HPDE6-E6E7 (cell line): Measurements from ENCODE around the gene TNFAIP3.
"Not testable (repeated sequence)": the region's sequence is repeated elsewhere in the genome, so short reads cannot be mapped to it uniquely, and the experiment has no call there.

Experiments
- DNase-seq: peaks from one replicate; pipeline ENCODE4 v3.0.0; 2011; ENCODE audit warnings: missing footprints; ENCODE audit errors: extremely low spot score

The TNFAIP3 gene

GRCh38 chr6:137878029-137878428 lies 11.0 kb downstream of the TNFAIP3 start:
- no peak for DNase-seq

- no peak for DNase-seq
Measured at GRCh38 chr6:137878486-137879285, 11.6 kb downstream of the TNFAIP3 start.

GRCh38 chr6:137879299-137879698 lies 12.2 kb downstream of the TNFAIP3 start:
- no peak for DNase-seq

- no peak for DNase-seq
Measured at GRCh38 chr6:137879885-137880745, 13.1 kb downstream of the TNFAIP3 start.

GRCh38 chr6:137880746-137881521 lies 13.9 kb downstream of the TNFAIP3 start:
- no peak for DNase-seq

GRCh38 chr6:137881522-137881886 lies 14.4 kb downstream of the TNFAIP3 start:
- no peak for DNase-seq

- no peak for DNase-seq
Measured at GRCh38 chr6:137882225-137882961, 15.3 kb downstream of the TNFAIP3 start.

GRCh38 chr6:137883400-137884148 lies 16.5 kb downstream of the TNFAIP3 start:
- no peak for DNase-seq

- DNase-seq, result no peak
Measured at GRCh38 chr6:137884149-137884909, 17.3 kb downstream of the TNFAIP3 start.

GRCh38 chr6:137884910-137885229 lies 17.8 kb downstream of the TNFAIP3 start:
- DNase-seq, result not testable (repeated sequence)

- not testable (repeated sequence) for DNase-seq
Measured at GRCh38 chr6:137886226-137886625, 19.2 kb downstream of the TNFAIP3 start.

- no peak for DNase-seq
Measured at GRCh38 chr6:137890983-137891537, 24.0 kb downstream of the TNFAIP3 start.

- DNase-seq, result no peak
Measured at GRCh38 chr6:137892271-137892708, 25.2 kb downstream of the TNFAIP3 start.

- no peak for DNase-seq
Measured at GRCh38 chr6:137893181-137893580, 26.1 kb downstream of the TNFAIP3 start.

GRCh38 chr6:137893726-137894125 lies 26.7 kb downstream of the TNFAIP3 start:
- no peak for DNase-seq

GRCh38 chr6:137894378-137894777 lies 27.3 kb downstream of the TNFAIP3 start:
- DNase-seq, result not testable (repeated sequence)

- no peak for DNase-seq
Measured at GRCh38 chr6:137894779-137895385, 27.8 kb downstream of the TNFAIP3 start.

GRCh38 chr6:137896647-137897046 lies 29.6 kb downstream of the TNFAIP3 start:
- DNase-seq, result no peak

GRCh38 chr6:137900815-137901214 lies 33.8 kb downstream of the TNFAIP3 start:
- DNase-seq, result no peak
